ENCODE measurements around the gene RPN1. TPM values are rescaled to one million over a fixed set of nuclear protein-coding genes. Genes with fewer than 3 reads are reported as not detected.

Gene RPN1
- total and polyA plus RNA-seq, 4 donors = 132 to 407 (median 249) TPM

DNA sequence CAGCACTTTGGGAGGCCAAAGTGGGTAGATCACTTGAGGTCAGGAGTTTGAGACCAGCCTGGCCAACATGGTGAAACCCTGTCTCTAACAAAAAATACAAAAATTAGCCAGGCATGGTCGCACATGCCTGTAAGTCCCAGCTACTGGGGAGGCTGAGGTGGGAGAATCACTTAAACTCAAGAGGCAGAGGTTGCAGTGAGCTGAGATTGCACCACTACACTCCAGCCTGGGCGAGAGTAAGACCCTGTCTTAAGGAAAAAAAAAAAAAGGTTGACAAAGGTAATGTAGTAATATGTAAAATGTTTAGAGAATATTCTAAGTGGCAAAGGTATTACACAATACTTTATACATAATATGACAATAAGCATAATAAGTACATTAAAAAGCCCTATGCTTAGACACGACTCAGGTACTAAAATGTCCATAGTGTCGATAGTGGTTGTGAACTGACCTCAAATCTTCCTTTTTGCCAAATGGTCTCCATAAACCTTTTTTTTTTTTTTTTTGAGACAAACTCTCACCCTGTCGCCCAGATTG, 16.5 kb downstream of the RPN1 start:
- DNase-seq (ENCODE audit: low spot score) = no peak
- peaks cover 17 to 43% (median 35%) of the 10 kb centered on the region in 4 donors for H3K36me3 ChIP-seq (ENCODE audit: control insufficient read depth in 4 of 4, insufficient read depth in 3 of 4, low read depth in 1 of 4, low read length in 3 of 4)
- H3K27me3 ChIP-seq (ENCODE audit: control insufficient read depth in 4 of 4, insufficient read depth in 4 of 4, low read length in 3 of 4) = no peaks in the 10 kb centered on the region
- 96% methylated on average over 5 of the region's 5 CpGs for WGBS
- no peak overlapping the region for H3K9ac ChIP-seq (ENCODE audit: low read depth in 1 of 2, low read length in 2 of 2)
- H3K27ac ChIP-seq (ENCODE audit: low read depth in 1 of 2, low read length in 2 of 2) = no peak overlapping the region
- no peak overlapping the region for H3K4me3 ChIP-seq (ENCODE audit: low read depth in 1 of 3, low read length in 3 of 3)
- TF ChIP-seq, protein P1, sequence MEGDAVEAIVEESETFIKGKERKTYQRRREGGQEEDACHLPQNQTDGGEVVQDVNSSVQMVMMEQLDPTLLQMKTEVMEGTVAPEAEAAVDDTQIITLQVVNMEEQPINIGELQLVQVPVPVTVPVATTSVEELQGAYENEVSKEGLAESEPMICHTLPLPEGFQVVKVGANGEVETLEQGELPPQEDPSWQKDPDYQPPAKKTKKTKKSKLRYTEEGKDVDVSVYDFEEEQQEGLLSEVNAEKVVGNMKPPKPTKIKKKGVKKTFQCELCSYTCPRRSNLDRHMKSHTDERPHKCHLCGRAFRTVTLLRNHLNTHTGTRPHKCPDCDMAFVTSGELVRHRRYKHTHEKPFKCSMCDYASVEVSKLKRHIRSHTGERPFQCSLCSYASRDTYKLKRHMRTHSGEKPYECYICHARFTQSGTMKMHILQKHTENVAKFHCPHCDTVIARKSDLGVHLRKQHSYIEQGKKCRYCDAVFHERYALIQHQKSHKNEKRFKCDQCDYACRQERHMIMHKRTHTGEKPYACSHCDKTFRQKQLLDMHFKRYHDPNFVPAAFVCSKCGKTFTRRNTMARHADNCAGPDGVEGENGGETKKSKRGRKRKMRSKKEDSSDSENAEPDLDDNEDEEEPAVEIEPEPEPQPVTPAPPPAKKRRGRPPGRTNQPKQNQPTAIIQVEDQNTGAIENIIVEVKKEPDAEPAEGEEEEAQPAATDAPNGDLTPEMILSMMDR (IDR thresholded peaks at IDR 0.05; ENCODE audit: low read depth, low read length, missing input control) = no peak
- TF ChIP-seq, protein P2, sequence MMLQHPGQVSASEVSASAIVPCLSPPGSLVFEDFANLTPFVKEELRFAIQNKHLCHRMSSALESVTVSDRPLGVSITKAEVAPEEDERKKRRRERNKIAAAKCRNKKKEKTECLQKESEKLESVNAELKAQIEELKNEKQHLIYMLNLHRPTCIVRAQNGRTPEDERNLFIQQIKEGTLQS (IDR thresholded peaks at IDR 0.05) = no peak
- TF ChIP-seq, protein P3, sequence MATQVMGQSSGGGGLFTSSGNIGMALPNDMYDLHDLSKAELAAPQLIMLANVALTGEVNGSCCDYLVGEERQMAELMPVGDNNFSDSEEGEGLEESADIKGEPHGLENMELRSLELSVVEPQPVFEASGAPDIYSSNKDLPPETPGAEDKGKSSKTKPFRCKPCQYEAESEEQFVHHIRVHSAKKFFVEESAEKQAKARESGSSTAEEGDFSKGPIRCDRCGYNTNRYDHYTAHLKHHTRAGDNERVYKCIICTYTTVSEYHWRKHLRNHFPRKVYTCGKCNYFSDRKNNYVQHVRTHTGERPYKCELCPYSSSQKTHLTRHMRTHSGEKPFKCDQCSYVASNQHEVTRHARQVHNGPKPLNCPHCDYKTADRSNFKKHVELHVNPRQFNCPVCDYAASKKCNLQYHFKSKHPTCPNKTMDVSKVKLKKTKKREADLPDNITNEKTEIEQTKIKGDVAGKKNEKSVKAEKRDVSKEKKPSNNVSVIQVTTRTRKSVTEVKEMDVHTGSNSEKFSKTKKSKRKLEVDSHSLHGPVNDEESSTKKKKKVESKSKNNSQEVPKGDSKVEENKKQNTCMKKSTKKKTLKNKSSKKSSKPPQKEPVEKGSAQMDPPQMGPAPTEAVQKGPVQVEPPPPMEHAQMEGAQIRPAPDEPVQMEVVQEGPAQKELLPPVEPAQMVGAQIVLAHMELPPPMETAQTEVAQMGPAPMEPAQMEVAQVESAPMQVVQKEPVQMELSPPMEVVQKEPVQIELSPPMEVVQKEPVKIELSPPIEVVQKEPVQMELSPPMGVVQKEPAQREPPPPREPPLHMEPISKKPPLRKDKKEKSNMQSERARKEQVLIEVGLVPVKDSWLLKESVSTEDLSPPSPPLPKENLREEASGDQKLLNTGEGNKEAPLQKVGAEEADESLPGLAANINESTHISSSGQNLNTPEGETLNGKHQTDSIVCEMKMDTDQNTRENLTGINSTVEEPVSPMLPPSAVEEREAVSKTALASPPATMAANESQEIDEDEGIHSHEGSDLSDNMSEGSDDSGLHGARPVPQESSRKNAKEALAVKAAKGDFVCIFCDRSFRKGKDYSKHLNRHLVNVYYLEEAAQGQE (IDR thresholded peaks at IDR 0.05) = no peak
- no peak for TF ChIP-seq HNF4G (IDR thresholded peaks at IDR 0.05)
- no peak for TF ChIP-seq FOXA1 (IDR thresholded peaks at IDR 0.05)
- TF ChIP-seq GABPA (IDR thresholded peaks at IDR 0.05 in 1 of 2, conservative IDR thresholded peaks at IDR 0.05 in 1 of 2) = no peak
- no peak for TF ChIP-seq YY1 (IDR thresholded peaks at IDR 0.05)
- no peak for TF ChIP-seq FOXA2 (IDR thresholded peaks at IDR 0.05)
- TF ChIP-seq TAF1 (conservative IDR thresholded peaks at IDR 0.05) = no peak
- H3K9me3 ChIP-seq (ENCODE audit: control insufficient read depth in 4 of 4, low read length in 3 of 4) = no peaks in the 10 kb centered on the region
- H3K4me1 ChIP-seq (ENCODE audit: control insufficient read depth in 4 of 4, insufficient read depth in 4 of 4, low read length in 3 of 4) = no peaks in the 10 kb centered on the region

DNA sequence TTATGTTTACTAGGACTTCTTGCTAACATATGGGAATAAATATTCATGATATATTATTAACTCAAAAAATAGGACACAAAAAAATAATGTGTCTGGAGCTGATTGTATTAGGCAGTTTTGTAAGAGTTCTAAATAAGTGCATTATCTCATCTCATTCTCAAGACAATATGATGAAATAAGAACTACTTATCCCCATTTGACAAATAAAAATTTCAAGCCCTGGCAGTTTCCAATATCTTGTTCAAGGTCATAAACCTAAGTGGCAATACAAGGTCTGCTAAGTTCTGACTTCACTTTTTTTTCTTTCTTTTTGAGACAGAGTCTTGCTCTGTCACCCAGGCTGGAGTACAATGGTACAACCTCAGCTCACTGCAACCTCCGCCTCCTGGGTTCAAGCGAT, 18.3 kb downstream of the RPN1 start:
- DNase-seq (ENCODE audit: low spot score) = no peak
- 98% methylated on average over 2 of the region's 2 CpGs for WGBS
- Histone ChIP-seq H3K9me3 (ENCODE audit: control insufficient read depth in 4 of 4, low read length in 3 of 4) (no peaks in the 10 kb centered on the region), H3K27ac (ENCODE audit: low read depth in 1 of 2, low read length in 2 of 2) (no peak overlapping the region), H3K4me3 (ENCODE audit: low read depth in 1 of 3, low read length in 3 of 3) (no peak overlapping the region), H3K4me1 (ENCODE audit: control insufficient read depth in 4 of 4, insufficient read depth in 4 of 4, low read length in 3 of 4) (no peaks in the 10 kb centered on the region), H3K27me3 (ENCODE audit: control insufficient read depth in 4 of 4, insufficient read depth in 4 of 4, low read length in 3 of 4) (no peaks in the 10 kb centered on the region), H3K9ac (ENCODE audit: low read depth in 1 of 2, low read length in 2 of 2) (no peak overlapping the region), H3K36me3 (ENCODE audit: control insufficient read depth in 4 of 4, insufficient read depth in 3 of 4, low read depth in 1 of 4, low read length in 3 of 4) (peaks cover 17 to 49% (median 28%) of the 10 kb centered on the region in 4 donors)
- no peak for TF ChIP-seq FOXA2 (IDR thresholded peaks at IDR 0.05)
- TF ChIP-seq, protein P4, sequence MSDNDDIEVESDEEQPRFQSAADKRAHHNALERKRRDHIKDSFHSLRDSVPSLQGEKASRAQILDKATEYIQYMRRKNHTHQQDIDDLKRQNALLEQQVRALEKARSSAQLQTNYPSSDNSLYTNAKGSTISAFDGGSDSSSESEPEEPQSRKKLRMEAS (IDR thresholded peaks at IDR 0.05) = no peak
- TF ChIP-seq RAD21 (IDR thresholded peaks at IDR 0.05) = no peak
- TF ChIP-seq, protein P1 (IDR thresholded peaks at IDR 0.05; ENCODE audit: low read depth, low read length, missing input control) = no peak
- TF ChIP-seq, protein P3 (IDR thresholded peaks at IDR 0.05) = no peak
- no peak for TF ChIP-seq NR2F2 (IDR thresholded peaks at IDR 0.05)
- TF ChIP-seq, protein P2 (IDR thresholded peaks at IDR 0.05) = no peak
- TF ChIP-seq HNF4A (conservative IDR thresholded peaks at IDR 0.05) = no peak
- TF ChIP-seq YY1 (IDR thresholded peaks at IDR 0.05) = no peak
- no peak for TF ChIP-seq SP1 (IDR thresholded peaks at IDR 0.05)
- TF ChIP-seq EGR1 (IDR thresholded peaks at IDR 0.05; ENCODE audit: low read depth in 2 of 2) = no peak
- TF ChIP-seq, protein P5, sequence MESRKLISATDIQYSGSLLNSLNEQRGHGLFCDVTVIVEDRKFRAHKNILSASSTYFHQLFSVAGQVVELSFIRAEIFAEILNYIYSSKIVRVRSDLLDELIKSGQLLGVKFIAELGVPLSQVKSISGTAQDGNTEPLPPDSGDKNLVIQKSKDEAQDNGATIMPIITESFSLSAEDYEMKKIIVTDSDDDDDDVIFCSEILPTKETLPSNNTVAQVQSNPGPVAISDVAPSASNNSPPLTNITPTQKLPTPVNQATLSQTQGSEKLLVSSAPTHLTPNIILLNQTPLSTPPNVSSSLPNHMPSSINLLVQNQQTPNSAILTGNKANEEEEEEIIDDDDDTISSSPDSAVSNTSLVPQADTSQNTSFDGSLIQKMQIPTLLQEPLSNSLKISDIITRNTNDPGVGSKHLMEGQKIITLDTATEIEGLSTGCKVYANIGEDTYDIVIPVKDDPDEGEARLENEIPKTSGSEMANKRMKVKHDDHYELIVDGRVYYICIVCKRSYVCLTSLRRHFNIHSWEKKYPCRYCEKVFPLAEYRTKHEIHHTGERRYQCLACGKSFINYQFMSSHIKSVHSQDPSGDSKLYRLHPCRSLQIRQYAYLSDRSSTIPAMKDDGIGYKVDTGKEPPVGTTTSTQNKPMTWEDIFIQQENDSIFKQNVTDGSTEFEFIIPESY (IDR thresholded peaks at IDR 0.05) = no peak
- TF ChIP-seq RXRA (IDR thresholded peaks at IDR 0.05) = no peak
